Osteocyte (in vitro differentiated cells): ENCODE measurements around the gene KRT10. TPM values are rescaled to one million over a fixed set of nuclear protein-coding genes. Genes with fewer than 3 reads are reported as not detected.

Experiments used
- DNase-seq: peaks from one replicate; pipeline ENCODE4 v3.0.0; 2021; ENCODE audit warnings: mixed read lengths; ENCODE audit not compliant: unreplicated experiment; ENCODE audit errors: extremely low spot score
- H3K27ac Mint-ChIP-seq: one replicate; pipeline ENCODE4 v1.8.0; 2021; ENCODE audit warnings: mild to moderate bottlenecking, mixed read lengths; ENCODE audit not compliant: unreplicated experiment
- H3K27me3 Mint-ChIP-seq: one replicate; pipeline ENCODE4 v1.8.0; 2021; ENCODE audit warnings: mixed read lengths; ENCODE audit not compliant: unreplicated experiment
- H3K36me3 Mint-ChIP-seq: one replicate; pipeline ENCODE4 v1.8.0; 2021; ENCODE audit warnings: mixed read lengths; ENCODE audit not compliant: unreplicated experiment
- H3K4me1 Mint-ChIP-seq: one replicate; pipeline ENCODE4 v1.8.0; 2021; ENCODE audit warnings: mixed read lengths; ENCODE audit not compliant: unreplicated experiment
- H3K4me3 Mint-ChIP-seq: one replicate; pipeline ENCODE4 v1.8.0; 2021; ENCODE audit warnings: mild to moderate bottlenecking, moderate library complexity, mixed read lengths; ENCODE audit not compliant: unreplicated experiment
- H3K9me3 Mint-ChIP-seq: one replicate; pipeline ENCODE4 v1.8.0; 2021; ENCODE audit warnings: mixed read lengths; ENCODE audit not compliant: unreplicated experiment
- CTCF ChIP-seq: fragments of 200-600 bp; sonication (generic); IDR thresholded peaks from 2 replicates; pipeline ENCODE4 v1.5.0; 2021; ENCODE audit warnings: antibody characterized with exemption, mild to moderate bottlenecking, moderate library complexity
- total RNA-seq: library from RNA; stranded (reverse); gene quantifications from 2 replicates; pipeline ENCODE4 v1.2.1, GENCODE V29; 2021

KRT10 gene
- total RNA-seq, 1 donor from 2014 or later: 46.5 TPM

DNA sequence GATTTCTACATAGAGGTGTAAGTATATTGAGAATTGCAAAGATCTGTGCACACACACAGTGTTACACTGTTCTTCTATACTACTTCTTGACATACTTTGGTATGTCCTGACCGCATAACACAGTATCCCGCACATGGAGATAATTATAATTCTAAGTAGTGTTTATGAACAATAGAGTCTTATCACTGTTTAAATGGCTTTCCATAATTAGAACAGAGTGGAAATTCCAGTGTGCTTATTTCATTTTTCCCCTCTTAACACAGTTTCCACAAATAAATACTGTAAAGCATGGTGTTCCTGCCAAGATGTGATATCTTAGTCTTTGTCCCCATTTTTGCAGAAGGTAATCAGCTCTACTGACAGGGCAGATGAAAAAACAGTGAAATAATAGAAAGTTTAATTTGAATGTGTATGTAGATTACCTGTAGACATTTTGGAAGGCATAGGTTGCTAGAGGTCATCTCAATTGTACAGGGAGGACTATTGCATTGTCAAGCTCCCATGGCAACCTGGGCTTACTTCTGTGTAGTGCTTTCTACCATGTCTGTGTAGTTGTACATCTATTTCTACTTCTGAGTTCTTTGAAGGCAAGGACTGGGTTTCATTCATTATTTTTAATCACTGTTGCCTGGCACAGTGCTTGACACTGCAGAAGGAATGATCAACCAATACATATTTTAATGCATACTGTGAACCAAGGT lies 12.5 kb downstream of the KRT10 start:
- TF ChIP-seq CTCF: no peak
- Mint-ChIP-seq H3K27ac (no peak overlapping the region), H3K4me3 (no peak overlapping the region), H3K27me3 (peaks cover 57% of the 10 kb centered on the region), H3K9me3 (no peaks in the 10 kb centered on the region), H3K4me1 (peaks cover 7% of the 10 kb centered on the region), H3K36me3 (no peaks in the 10 kb centered on the region)
- no peak for DNase-seq

DNA sequence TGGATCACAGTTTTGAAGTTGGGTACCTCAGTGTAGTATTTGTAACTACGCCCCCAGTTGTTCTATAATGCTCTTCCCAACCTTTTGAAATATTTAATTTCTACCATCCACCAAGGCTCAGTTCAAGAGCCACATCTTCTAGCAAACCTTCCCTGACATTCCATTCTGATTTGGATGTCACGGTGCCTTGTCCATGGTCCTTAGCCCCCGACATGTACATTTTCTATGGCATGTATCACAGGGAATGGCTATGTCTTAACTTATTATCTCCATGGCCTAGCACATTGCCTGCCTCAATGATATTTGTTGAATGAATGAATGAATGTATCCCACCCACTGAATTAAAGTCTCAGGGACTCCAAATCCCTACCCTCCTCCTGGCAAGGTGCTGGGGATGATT lies 16.3 kb downstream of the KRT10 start:
- H3K36me3 Mint-ChIP-seq: no peaks in the 10 kb centered on the region
- H3K4me1 Mint-ChIP-seq: peaks cover 9% of the 10 kb centered on the region
- no peak for DNase-seq
- H3K4me3 Mint-ChIP-seq: no peak overlapping the region
- no peaks in the 10 kb centered on the region for H3K9me3 Mint-ChIP-seq
- no peak for TF ChIP-seq CTCF
- H3K27me3 Mint-ChIP-seq: peaks cover 50% of the 10 kb centered on the region
- no peak overlapping the region for H3K27ac Mint-ChIP-seq

DNA sequence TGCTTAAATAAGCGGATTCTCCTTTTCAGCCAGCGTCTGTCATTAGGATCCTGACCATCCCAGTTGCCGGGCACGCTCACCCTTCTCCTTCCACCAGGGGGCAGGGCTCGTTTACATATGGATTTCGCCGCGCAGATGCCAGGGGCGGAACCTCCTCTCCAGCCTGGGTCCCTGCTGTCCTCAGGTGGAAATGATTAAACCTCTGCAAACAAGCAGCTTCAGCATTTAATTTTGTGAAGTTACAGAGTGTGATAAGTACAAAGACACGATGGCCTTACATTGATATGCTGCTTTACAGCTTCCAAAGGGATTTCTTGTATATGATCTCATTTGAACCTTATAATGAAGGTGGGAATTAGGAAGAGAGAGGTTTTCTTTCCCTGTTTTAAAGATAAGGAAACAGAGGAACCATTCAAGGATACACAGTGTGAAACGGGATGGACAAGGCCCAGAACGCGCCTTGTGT lies 18.8 kb downstream of the KRT10 start:
- Mint-ChIP-seq H3K27me3 (peaks cover 48% of the 10 kb centered on the region), H3K27ac (no peak overlapping the region), H3K4me1 (peaks cover 2% of the 10 kb centered on the region), H3K36me3 (no peaks in the 10 kb centered on the region), H3K9me3 (no peaks in the 10 kb centered on the region), H3K4me3 (no peak overlapping the region)
- peak; percentile 95 for TF ChIP-seq CTCF
- peak; percentile 92 for DNase-seq

DNA sequence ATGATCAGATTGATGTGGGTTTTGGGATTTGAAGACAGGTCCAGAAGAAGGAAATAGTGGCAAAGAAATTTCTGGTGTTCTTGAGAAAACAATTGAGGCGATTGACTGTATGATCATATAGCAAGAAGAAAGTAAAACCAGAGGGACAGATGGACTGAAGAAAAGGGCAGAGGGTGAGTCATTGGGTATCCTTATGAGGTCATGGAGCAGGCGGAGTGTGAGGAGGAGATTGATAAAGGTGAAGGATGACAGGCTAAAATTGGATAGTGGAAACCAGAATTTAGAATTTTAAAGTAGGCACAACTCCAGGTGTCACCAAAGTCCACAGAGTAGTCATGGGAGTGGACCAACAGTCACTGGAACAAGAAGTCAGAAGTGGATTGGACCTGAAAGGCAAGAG lies 21.3 kb downstream of the KRT10 start:
- no peak overlapping the region for H3K27ac Mint-ChIP-seq
- H3K9me3 Mint-ChIP-seq: no peaks in the 10 kb centered on the region
- peaks cover 47% of the 10 kb centered on the region for H3K27me3 Mint-ChIP-seq
- peaks cover 2% of the 10 kb centered on the region for H3K4me1 Mint-ChIP-seq
- no peak overlapping the region for H3K4me3 Mint-ChIP-seq
- TF ChIP-seq CTCF: no peak
- DNase-seq: no peak
- no peaks in the 10 kb centered on the region for H3K36me3 Mint-ChIP-seq

GRCh38 chr17:40800381-40800780 lies 22.0 kb downstream of the KRT10 start:
- Mint-ChIP-seq H3K4me3 (no peak overlapping the region), H3K36me3 (no peaks in the 10 kb centered on the region), H3K4me1 (peaks cover 2% of the 10 kb centered on the region), H3K27ac (no peak overlapping the region), H3K9me3 (no peaks in the 10 kb centered on the region), H3K27me3 (peaks cover 46% of the 10 kb centered on the region)
- DNase-seq: no peak
- no peak for TF ChIP-seq CTCF
